H7 (cell line): Measurements from ENCODE around the gene MED17. TPM values are rescaled to one million over a fixed set of nuclear protein-coding genes. Genes with fewer than 3 reads are reported as not detected.

Experiments used
- total RNA-seq: library from RNA; depleted of rRNA; stranded (reverse); fragments of >200 nt; shearing (Covaris generic); gene quantifications from 2 replicates; pipeline ENCODE4 v1.2.3, GENCODE V29; 2014; rRNA removed

Gene MED17
- total RNA-seq, 1 experiment from 2014 or later, result 24.5 TPM

Other genes starting within 250 kb of the MED17 start
- 57.6 and 84.9 TPM in 2 replicates for gene SMCO4, start 240.9 kb upstream of the MED17 start, total RNA-seq
- 15.3 and 15.9 TPM in 2 replicates for gene CEP295, start 122.6 kb upstream of the MED17 start, total RNA-seq
- gene TAF1D, start 42.8 kb upstream of the MED17 start, total RNA-seq, result 84.6 and 171 TPM in 2 replicates
- 19.3 and 27.0 TPM in 2 replicates for gene C11orf54, start 42.6 kb upstream of the MED17 start, total RNA-seq
- 0.18 and 0.24 TPM in 2 replicates for gene VSTM5, start 66.3 kb downstream of the MED17 start, total RNA-seq
- not detected in 2 replicates for gene HEPHL1, start 237.1 kb downstream of the MED17 start, total RNA-seq